Trophoblast cell (in vitro differentiated cells and primary cell): ENCODE data around the gene EGLN3.

Experiments used
- DNase-seq, 2 donors: peaks; one replicate each; pipeline ENCODE4 v3.0.0-alpha.2; 2016
- H2AFZ ChIP-seq: 2 replicates; pipeline ENCODE4 v1.6.1; 2013; ENCODE audit warnings: low read length, moderate library complexity, mild to moderate bottlenecking; ENCODE audit not compliant: insufficient read depth, poor library complexity
- H2AK5ac ChIP-seq: 2 replicates; pipeline ENCODE4 v1.6.1; 2013; ENCODE audit warnings: mild to moderate bottlenecking, low read length
- H2BK120ac ChIP-seq: 2 replicates; pipeline ENCODE4 v1.6.1; 2013; ENCODE audit warnings: low read length, mild to moderate bottlenecking, moderate library complexity; ENCODE audit not compliant: insufficient read depth, poor library complexity
- H2BK12ac ChIP-seq: 2 replicates; pipeline ENCODE4 v1.6.1; 2013; ENCODE audit warnings: mild to moderate bottlenecking, low read length, moderate library complexity
- H2BK5ac ChIP-seq: 2 replicates; pipeline ENCODE4 v1.6.1; 2013; ENCODE audit warnings: low read length, low read depth, moderate library complexity, mild to moderate bottlenecking; ENCODE audit not compliant: poor library complexity
- H3K14ac ChIP-seq: 2 replicates; pipeline ENCODE4 v1.6.1; 2013; ENCODE audit warnings: mild to moderate bottlenecking, low read length
- H3K18ac ChIP-seq: 2 replicates; pipeline ENCODE4 v1.6.1; 2013; ENCODE audit warnings: mild to moderate bottlenecking, low read length
- H3K23ac ChIP-seq: 2 replicates; pipeline ENCODE4 v1.6.1; 2013; ENCODE audit warnings: low read length
- H3K27ac ChIP-seq: 2 replicates; pipeline ENCODE4 v1.5.1; 2013; ENCODE audit warnings: low read depth, mild to moderate bottlenecking, inconsistent platforms, low read length, moderate library complexity
- H3K27me3 ChIP-seq: 2 replicates; pipeline ENCODE4 v1.6.1; 2013; ENCODE audit warnings: inconsistent platforms, mild to moderate bottlenecking, low read length, moderate library complexity; ENCODE audit not compliant: insufficient read depth
- H3K36me3 ChIP-seq, 2 experiments: 1 replicate in 1 of 2; 2 replicates in 1 of 2; pipeline ENCODE4 v1.6.1; 2013; ENCODE audit warnings: low read length in 2 of 2, mild to moderate bottlenecking in 2 of 2, moderate library complexity in 1 of 2; ENCODE audit not compliant: insufficient read depth in 2 of 2, control insufficient read depth in 1 of 2
- H3K4ac ChIP-seq: 2 replicates; pipeline ENCODE4 v1.6.1; 2013; ENCODE audit warnings: low read depth, mild to moderate bottlenecking, low read length, moderate library complexity
- H3K4me1 ChIP-seq, 2 experiments: 1 replicate in 1 of 2; 2 replicates in 1 of 2; pipeline ENCODE4 v1.6.1; 2013; ENCODE audit warnings: low read length in 2 of 2, mild to moderate bottlenecking in 2 of 2, moderate library complexity in 1 of 2; ENCODE audit not compliant: insufficient read depth in 2 of 2, control insufficient read depth in 1 of 2
- H3K4me2 ChIP-seq: 2 replicates; pipeline ENCODE4 v1.6.1; 2013; ENCODE audit warnings: inconsistent platforms, mild to moderate bottlenecking, low read length, moderate library complexity
- H3K4me3 ChIP-seq: 2 replicates; pipeline ENCODE4 v1.5.1; 2013; ENCODE audit warnings: mild to moderate bottlenecking, low read depth, low read length, inconsistent platforms
- H3K79me1 ChIP-seq: one replicate; pipeline ENCODE4 v1.6.1; 2013; ENCODE audit warnings: low read length
- H3K79me2 ChIP-seq: 2 replicates; pipeline ENCODE4 v1.6.1; 2013; ENCODE audit warnings: low read length, mild to moderate bottlenecking; ENCODE audit not compliant: control insufficient read depth, insufficient read depth, poor library complexity
- H3K9ac ChIP-seq: 2 replicates; pipeline ENCODE4 v1.6.1; 2013; ENCODE audit warnings: mild to moderate bottlenecking, low read length
- H3K9me3 ChIP-seq: 2 replicates; pipeline ENCODE4 v1.6.1; 2013; ENCODE audit warnings: low read depth, mild to moderate bottlenecking, control low read depth, inconsistent platforms, low read length; ENCODE audit not compliant: insufficient read depth
- H4K12ac ChIP-seq: 2 replicates; pipeline ENCODE4 v1.6.1; 2013; ENCODE audit warnings: low read depth, mild to moderate bottlenecking, low read length, moderate library complexity
- H4K8ac ChIP-seq: 2 replicates; pipeline ENCODE4 v1.6.1; 2013; ENCODE audit warnings: low read depth, mild to moderate bottlenecking, low read length, moderate library complexity
- H4K91ac ChIP-seq: one replicate; pipeline ENCODE4 v1.6.1; 2013; ENCODE audit warnings: low read depth, mild to moderate bottlenecking, low read length, moderate library complexity
- WGBS: extraction: QIAGEN DNeasy Blood & Tissue Kit; methylation state at CpG from one replicate; pipeline ENCODE4 v1.1.7; 2013; ENCODE audit warnings: missing lambda C conversion rate; ENCODE audit not compliant: insufficient read length, insufficient coverage; ENCODE audit errors: extremely low coverage; 5-methylcytosine and 5-hydroxymethylcytosine counted together

Gene EGLN3

DNA sequence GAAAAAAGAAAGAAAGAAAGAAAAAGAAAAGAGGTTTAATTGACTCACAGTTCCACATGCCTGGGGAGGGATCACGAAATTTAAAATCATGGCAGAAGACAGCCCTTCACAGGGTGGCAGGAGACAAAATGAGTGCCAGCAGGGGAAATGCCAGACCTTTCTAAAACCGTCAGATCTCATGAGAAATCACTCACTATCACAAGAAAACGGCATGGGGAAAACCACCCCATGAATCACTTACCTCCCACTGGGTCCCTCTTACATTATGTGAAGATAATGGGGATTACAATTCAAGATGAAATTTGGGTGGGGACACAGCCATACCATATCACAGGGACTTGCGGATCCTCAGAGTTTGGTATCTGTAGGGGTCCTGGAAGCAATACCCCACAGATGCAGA, 16.3 kb upstream of the EGLN3 start:
- no CpG with 5 or more reads among the region's 4 CpGs for WGBS
- H2AFZ ChIP-seq: no peak overlapping the region
- H3K36me3 ChIP-seq: no peaks in the 10 kb centered on the region
- H3K4ac ChIP-seq: no peak overlapping the region
- H3K79me1 ChIP-seq: no peaks in the 10 kb centered on the region
- no peak overlapping the region for H4K8ac ChIP-seq
- H3K4me3 ChIP-seq: no peak overlapping the region
- no peak overlapping the region for H2BK120ac ChIP-seq
- H3K18ac ChIP-seq: no peak overlapping the region
- no peak overlapping the region for H3K27ac ChIP-seq
- no peak overlapping the region for H4K12ac ChIP-seq
- no peak overlapping the region for H3K4me2 ChIP-seq
- H2AK5ac ChIP-seq: no peak overlapping the region
- no peak overlapping the region for H2BK12ac ChIP-seq
- H3K23ac ChIP-seq: no peak overlapping the region
- DNase-seq: no peak
- H3K27me3 ChIP-seq: no peaks in the 10 kb centered on the region
- H2BK5ac ChIP-seq: no peak overlapping the region
- H3K79me2 ChIP-seq: no peaks in the 10 kb centered on the region
- no peak overlapping the region for H4K91ac ChIP-seq
- no peaks in the 10 kb centered on the region for H3K4me1 ChIP-seq
- H3K14ac ChIP-seq: no peak overlapping the region
- H3K9ac ChIP-seq: no peak overlapping the region
- no peaks in the 10 kb centered on the region for H3K9me3 ChIP-seq

DNA sequence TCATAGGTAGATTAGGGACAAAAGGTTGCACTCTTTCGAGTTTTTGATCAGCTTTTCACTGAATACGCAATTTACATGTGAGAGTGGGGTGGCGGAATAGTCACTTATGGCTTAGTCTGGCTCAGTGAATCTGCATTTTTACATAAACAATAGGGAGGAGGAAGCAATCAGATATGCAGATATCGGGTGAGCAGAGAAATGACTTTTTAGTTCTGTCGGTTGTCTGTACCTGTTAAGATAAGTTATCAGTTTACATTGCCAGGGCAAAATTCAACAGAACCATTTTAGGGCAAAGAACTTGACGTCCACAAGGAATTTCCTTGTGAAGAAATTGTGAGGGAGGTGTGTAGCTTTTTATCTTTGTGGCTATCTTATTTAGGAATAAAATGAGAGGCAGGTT, 15.4 kb upstream of the EGLN3 start:
- H3K4me2 ChIP-seq: no peak overlapping the region
- no peak overlapping the region for H3K18ac ChIP-seq
- H3K27me3 ChIP-seq: no peaks in the 10 kb centered on the region
- no peak overlapping the region for H3K27ac ChIP-seq
- H2AFZ ChIP-seq: no peak overlapping the region
- no peaks in the 10 kb centered on the region for H3K79me1 ChIP-seq
- no peak overlapping the region for H2BK5ac ChIP-seq
- H2AK5ac ChIP-seq: no peak overlapping the region
- H3K14ac ChIP-seq: no peak overlapping the region
- no peak overlapping the region for H3K9ac ChIP-seq
- H4K91ac ChIP-seq: no peak overlapping the region
- H4K12ac ChIP-seq: no peak overlapping the region
- no peaks in the 10 kb centered on the region for H3K36me3 ChIP-seq
- no peaks in the 10 kb centered on the region for H3K9me3 ChIP-seq
- H3K4ac ChIP-seq: no peak overlapping the region
- no peak overlapping the region for H4K8ac ChIP-seq
- no peak overlapping the region for H3K4me3 ChIP-seq
- DNase-seq: no peak
- H2BK12ac ChIP-seq: no peak overlapping the region
- H3K4me1 ChIP-seq: no peaks in the 10 kb centered on the region
- H3K79me2 ChIP-seq: no peaks in the 10 kb centered on the region
- no CpG with 5 or more reads among the region's 6 CpGs for WGBS
- H2BK120ac ChIP-seq: no peak overlapping the region
- H3K23ac ChIP-seq: no peak overlapping the region

DNA sequence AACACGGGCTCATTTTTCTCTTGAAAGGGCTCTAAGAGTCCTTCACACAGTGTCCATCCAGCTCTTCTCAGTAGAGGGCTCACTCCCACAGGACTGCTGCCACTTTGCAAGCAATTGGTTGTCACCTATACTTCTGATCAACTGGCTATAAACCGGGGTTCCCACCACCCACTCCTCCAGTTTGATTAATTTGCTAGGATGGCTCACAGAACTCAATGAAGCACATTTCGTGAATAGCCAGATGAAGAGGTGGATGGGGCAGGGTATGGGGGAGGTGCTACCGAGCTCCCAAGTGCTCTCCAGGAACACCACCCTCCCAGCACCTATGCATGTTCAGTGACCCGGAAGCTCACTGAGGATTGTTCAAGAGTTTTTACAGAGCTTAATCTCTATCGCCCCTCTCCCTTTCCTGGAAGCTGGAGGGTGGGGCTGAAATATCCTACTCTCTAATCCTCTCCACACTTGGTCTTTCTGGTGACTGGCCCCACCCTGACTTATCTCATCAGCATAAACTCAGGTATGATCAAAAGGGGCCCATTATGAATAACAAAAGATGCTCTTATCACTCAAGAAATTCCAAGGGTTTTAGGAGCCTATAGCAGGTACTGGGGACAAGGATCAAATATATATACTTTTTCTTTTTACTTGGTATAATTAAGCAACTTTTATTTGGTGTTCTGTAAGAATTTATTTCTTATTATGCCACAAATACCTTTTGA, 13.9 kb upstream of the EGLN3 start:
- Histone ChIP-seq H4K8ac (no peak overlapping the region), H2AFZ (no peak overlapping the region), H3K4me1 (no peaks in the 10 kb centered on the region), H3K79me1 (no peaks in the 10 kb centered on the region), H3K4me2 (no peak overlapping the region), H4K12ac (no peak overlapping the region), H3K79me2 (no peaks in the 10 kb centered on the region), H2AK5ac (no peak overlapping the region), H2BK120ac (no peak overlapping the region), H3K23ac (no peak overlapping the region), H3K14ac (no peak overlapping the region), H3K4ac (no peak overlapping the region), H2BK12ac (no peak overlapping the region), H3K27ac (no peak overlapping the region), H3K27me3 (no peaks in the 10 kb centered on the region), H3K36me3 (no peaks in the 10 kb centered on the region), H3K9ac (no peak overlapping the region), H2BK5ac (no peak overlapping the region), H3K9me3 (no peaks in the 10 kb centered on the region), H4K91ac (no peak overlapping the region), H3K4me3 (no peak overlapping the region), H3K18ac (no peak overlapping the region)
- WGBS: no CpG with 5 or more reads among the region's 6 CpGs
- DNase-seq: no peak

DNA sequence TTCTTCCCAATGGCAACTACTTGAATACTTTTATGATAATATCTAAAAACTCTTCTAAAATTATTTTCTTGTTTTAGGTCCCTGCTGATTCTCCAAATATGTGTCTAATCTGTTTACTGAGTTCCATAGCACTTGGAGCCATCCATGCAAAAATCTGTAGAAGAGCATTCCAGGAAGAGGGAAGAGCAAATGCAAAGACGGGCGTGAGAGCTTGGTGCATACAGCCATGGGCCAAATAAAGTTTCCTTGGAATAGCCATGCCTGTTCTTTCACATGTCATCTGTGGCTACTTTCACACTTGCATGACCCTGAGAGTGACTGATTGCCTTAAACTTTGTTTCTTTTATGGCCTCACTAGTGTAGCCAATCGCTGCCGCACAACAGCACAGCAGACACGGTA, 13.0 kb upstream of the EGLN3 start:
- H3K27ac ChIP-seq: no peak overlapping the region
- H3K79me2 ChIP-seq: no peaks in the 10 kb centered on the region
- H3K9me3 ChIP-seq: no peaks in the 10 kb centered on the region
- H3K79me1 ChIP-seq: no peaks in the 10 kb centered on the region
- no peak overlapping the region for H2AFZ ChIP-seq
- no peak overlapping the region for H3K18ac ChIP-seq
- no peak overlapping the region for H4K91ac ChIP-seq
- no peak overlapping the region for H2AK5ac ChIP-seq
- H4K12ac ChIP-seq: no peak overlapping the region
- no peak overlapping the region for H3K14ac ChIP-seq
- H2BK12ac ChIP-seq: no peak overlapping the region
- H3K36me3 ChIP-seq: no peaks in the 10 kb centered on the region
- no peak overlapping the region for H2BK120ac ChIP-seq
- H3K4me3 ChIP-seq: no peak overlapping the region
- no peak for DNase-seq
- no peaks in the 10 kb centered on the region for H3K27me3 ChIP-seq
- no peaks in the 10 kb centered on the region for H3K4me1 ChIP-seq
- H3K4ac ChIP-seq: no peak overlapping the region
- no peak overlapping the region for H3K9ac ChIP-seq
- H3K23ac ChIP-seq: no peak overlapping the region
- H2BK5ac ChIP-seq: no peak overlapping the region
- no CpG with 5 or more reads among the region's 5 CpGs for WGBS
- no peak overlapping the region for H3K4me2 ChIP-seq
- H4K8ac ChIP-seq: no peak overlapping the region
